Nucleus accumbens (tissue), 56 donors: ENCODE measurements around the gene PRKG1.
A peak's percentile ranks its signal among the peaks of the same experiment; 100 is the strongest.

Source experiments
- DNase-seq, 56 donors: peaks; one replicate each; lab custom pipeline; 2025; lab: John Stamatoyannopoulos, UW

Gene PRKG1

DNA sequence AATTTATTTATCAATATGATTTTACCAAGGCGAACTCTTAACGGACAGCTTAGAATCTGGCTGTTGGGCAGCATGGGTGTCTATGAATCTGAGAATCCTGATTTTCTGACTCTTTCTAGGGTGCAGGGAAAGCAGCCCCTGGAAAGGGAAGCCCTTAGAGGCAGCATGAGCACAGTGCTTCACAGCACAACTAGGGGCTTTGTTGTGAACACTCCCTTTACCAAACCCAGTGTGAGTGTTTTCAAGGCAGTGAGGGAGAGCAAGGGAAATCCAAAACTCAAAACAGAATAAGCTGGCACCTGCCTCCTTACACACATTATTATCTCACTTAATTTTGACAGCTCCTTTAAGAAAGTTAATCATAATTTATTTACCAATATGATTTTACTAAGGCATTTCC, 741.4 kb downstream of the PRKG1 start:
- DNase-seq = peak in 1 of 56 donors; percentile 12

DNA sequence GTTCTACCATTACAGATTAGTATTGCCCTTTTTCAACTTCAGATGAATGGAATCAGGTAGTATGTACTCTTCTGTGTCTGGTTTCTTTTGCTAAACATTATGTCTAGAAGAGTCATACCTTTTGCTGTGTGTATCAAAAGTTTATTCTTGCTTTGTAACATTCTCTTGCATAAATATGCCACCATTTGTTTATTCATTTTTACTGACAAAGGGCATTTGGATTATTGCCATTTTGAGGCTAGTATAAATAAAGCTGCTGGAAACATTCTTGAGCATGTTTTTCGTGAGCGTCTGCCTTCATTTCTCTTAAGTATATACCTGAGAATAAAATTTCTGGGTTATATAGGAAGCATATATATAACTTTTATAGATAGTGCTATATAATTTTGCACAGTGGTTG, 746.8 kb downstream of the PRKG1 start:
- DNase-seq = no peak

DNA sequence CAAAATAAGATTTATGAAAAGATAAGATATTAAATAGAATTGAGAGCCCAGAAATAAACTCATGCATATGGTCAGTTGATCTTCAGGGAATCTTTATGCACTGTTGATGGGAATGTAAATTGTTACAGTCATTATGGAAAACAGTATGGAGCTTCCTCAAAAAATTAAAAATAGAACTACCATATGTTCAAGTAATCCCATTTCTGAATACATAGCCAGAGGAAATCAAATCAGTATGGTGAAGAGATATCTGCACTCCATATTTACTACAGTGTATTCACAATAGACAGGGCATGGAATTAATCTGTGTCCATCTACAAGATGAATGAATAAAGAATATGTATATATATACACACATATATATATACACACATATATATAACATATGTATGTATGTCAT, 747.5 kb downstream of the PRKG1 start:
- DNase-seq = no peak

DNA sequence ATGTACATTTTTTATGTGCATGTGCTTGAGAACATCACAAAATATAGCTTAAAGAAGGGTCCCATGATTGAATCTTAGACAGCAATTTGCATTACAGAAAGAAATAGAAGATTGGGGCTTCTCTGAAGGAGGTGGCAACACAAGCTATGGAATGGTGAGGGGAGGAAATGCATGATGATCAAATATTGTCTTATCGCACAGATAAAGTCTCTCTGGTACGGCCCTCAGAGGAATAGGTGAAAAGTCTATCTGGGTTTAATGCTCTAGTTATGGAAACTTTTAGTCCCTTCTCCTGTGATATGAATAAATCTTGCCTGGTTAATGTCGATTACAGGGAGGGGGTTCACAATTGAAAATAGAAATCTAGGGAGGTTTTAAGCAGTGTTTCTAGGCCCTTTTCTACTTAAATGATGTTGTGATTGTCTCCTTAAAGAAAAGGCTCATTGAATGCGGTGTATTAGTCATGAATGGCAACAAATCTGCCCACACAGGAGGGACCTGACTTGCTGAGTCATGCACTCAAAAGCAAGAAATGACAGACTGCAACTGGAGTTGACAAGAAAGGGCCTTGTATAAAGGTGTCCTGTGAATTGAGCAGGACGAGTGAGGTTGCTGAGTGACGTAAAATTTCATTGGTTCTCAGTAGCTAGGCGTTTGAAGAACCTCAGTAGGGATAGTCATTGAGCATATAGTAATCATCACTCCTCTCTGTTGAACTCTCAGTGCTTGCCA, 758.5 kb downstream of the PRKG1 start:
- DNase-seq = peak in 23 of 56 donors; percentile 1 to 47 (median 11)

DNA sequence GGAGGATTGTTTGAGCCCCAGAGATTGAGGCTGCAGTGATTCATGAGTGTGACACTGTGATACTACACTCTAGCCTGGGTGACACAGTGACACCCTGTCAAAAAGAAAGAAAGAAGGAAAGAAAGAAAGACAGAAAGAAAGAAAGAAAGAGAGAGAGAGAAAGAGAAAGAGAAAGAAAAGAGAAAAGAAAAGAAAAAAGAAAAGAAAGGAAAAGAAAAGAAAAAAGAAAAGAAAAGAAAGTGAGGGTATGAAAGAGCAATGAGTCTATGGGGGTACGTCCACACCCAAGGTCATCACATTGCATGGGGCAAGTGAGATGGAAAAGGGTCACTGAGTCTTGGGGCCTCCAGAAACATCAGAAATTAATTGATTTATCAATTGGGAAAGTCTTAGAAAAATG, 760.3 kb downstream of the PRKG1 start:
- no peak for DNase-seq

DNA sequence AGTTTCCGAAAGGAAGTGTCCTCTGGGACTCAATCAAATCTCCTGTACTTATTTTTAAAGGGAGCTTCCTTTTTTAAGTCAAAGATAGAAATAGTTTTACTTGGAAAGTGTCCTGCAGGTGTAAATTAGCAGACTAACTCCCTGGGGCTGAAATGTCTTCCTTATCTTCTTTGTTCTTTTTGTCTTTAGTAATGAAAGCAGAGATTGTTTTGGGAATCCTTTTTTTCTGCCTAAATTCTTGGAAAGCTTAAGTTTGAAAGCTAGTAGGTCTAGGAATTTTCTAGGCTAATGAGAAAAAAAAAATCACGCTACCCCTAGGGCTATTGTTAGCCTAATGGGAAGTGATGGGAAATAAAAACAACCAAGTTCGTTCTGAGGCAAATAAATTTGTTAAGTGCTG, 764.2 kb downstream of the PRKG1 start:
- no peak for DNase-seq

DNA sequence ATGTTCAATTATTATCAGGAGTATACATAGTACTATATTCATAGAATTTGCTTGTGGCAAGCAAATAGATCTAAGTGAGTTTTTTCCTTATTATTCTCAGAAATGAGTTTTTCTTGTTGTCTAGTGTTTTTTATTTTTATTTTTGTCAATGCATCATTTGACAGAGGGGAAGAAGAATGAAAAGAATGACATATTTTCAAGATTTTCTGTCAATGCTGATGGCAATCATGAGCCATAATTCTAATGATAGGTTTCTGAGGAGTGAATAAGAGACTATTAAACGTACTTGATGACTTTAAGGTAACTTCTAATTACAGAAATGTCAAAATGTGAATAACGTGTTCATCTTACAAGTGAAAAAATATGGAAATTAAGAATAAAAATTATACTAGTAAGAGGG, 769.7 kb downstream of the PRKG1 start:
- DNase-seq = no peak

- no peak for DNase-seq
Observed at GRCh38 chr10:51846856-51847506, 772.7 kb downstream of the PRKG1 start.

GRCh38 chr10:51852297-51852696, 778.0 kb downstream of the PRKG1 start:
- DNase-seq = no peak

DNA sequence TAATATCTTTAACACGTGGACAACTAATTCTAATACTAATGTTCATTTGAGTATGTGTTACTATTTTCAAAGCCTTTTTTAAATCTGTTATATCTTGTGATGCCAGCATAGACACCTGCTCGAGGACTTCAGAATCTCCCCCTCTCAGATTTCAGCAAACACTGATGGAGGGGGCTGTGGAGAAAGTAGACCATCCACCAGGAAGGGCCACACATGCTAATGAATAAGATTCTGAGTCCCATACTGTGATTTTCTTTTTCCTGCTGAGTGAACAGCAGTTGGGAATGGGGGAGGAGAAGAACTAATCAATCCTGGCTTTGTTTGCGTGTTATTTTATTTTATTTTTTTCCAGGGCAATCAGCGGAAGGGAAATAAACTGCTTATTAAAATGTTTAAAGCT, 783.0 kb downstream of the PRKG1 start:
- DNase-seq = no peak

DNA sequence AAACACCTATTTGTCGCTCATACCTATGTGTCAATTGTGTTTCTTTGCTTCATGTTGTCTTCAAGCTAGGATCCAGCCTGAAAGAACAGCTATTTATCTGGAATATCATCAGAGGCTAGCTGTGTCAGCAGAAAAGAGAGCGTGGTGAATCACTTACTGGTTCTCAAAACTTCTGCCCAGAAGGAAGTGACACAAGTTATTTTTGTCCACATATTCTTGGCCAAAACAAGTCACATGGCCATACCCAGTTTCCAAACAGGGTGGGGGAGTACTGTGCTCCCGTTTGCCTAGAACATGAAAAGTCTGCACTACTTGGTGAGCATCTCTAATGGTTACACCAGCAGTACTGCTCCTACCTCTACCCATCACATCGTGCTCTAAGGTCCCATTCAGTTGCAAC, 786.0 kb downstream of the PRKG1 start:
- DNase-seq = peak in 10 of 56 donors; percentile 1 to 38 (median 10)

GRCh38 chr10:51861051-51861450, 786.8 kb downstream of the PRKG1 start:
- no peak for DNase-seq

GRCh38 chr10:51861731-51862130, 787.4 kb downstream of the PRKG1 start:
- no peak for DNase-seq

GRCh38 chr10:51862149-51862548, 787.9 kb downstream of the PRKG1 start:
- no peak for DNase-seq

- no peak for DNase-seq
Observed at GRCh38 chr10:51867956-51868355, 793.7 kb downstream of the PRKG1 start.

DNA sequence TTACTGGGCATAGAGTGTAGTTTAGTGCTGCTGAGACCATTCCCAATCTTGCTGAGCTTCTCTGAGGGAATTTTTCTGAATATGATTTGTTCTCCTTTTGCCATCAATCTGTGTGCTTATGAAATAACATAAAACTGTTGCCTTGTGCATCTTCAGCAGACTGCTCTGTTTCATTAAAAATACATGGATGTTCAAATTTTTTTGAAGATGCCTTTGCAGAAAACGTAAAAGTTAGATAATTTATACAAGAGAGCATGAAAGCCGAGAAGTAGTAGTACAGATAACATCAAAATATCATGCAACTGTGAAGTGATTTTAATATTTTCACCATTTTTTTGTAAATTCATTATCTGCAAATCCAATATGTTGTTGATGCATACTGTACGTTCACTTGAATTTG, 799.8 kb downstream of the PRKG1 start:
- no peak for DNase-seq

DNA sequence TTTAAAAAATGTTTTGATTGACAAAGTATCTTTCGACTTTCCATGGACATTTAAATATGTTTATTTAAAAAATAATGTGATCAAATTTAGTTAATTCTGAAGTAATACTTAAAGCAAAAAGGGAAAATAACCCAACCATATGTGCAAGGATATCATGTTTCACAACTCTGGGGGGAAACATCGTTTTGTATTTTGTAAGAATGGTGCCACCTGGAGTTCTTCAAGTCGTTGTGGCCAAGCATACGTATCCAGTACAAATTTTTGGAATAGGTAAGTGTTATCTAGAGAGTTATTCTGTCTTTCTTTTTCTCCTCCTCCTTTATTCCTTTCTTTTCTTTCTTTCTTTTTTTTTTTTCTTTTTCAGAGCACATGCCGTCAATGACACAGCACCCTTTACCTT, 801.3 kb downstream of the PRKG1 start:
- DNase-seq = no peak

- DNase-seq = no peak
Observed at GRCh38 chr10:51876503-51876902, 802.2 kb downstream of the PRKG1 start.

- no peak for DNase-seq
Observed at GRCh38 chr10:51876979-51877378, 802.7 kb downstream of the PRKG1 start.

DNA sequence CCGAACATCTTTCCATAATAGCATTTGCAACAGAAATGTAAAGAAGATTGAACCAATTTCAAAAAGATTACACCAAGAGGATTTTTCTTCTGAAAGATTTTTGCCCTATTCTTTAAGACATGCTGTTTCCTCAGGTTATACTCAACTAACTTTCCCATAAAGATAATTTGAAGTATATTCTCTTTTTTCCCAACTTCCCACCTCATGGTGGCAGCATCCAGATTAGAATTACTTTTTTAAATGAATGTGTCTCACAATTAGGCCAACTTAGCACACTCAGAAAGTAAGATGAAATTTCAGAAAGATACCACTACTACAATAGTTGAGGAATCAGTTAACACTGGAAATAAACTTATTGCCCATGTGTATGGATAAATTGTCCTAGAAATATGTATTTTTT, 803.3 kb downstream of the PRKG1 start:
- DNase-seq = no peak

- no peak for DNase-seq
Observed at GRCh38 chr10:51878695-51879094, 804.4 kb downstream of the PRKG1 start.

- no peak for DNase-seq
Observed at GRCh38 chr10:51879238-51879637, 805.0 kb downstream of the PRKG1 start.
